Muscle of back (tissue), 11 donors: Measurements from ENCODE around the gene HCN1. TPM values are rescaled to one million over a fixed set of nuclear protein-coding genes. Genes with fewer than 3 reads are reported as not detected.

Source experiments
- DNase-seq, 3 donors: peaks; one replicate each; pipeline versions ENCODE4 v3.0.0 to v3.0.0-alpha.2; 2013
- polyA plus RNA-seq, 10 donors: library from polyadenylated mRNA; unstranded; fragments of 120-200 nt; gene quantifications; one replicate each; pipeline ENCODE4 v1.2.1, GENCODE V29; 2013; ENCODE audit not compliant: insufficient read length in 10 of 10

HCN1 gene
- polyA plus RNA-seq, 10 donors, result 1.1 to 5.9 (median 2.9) TPM

DNA sequence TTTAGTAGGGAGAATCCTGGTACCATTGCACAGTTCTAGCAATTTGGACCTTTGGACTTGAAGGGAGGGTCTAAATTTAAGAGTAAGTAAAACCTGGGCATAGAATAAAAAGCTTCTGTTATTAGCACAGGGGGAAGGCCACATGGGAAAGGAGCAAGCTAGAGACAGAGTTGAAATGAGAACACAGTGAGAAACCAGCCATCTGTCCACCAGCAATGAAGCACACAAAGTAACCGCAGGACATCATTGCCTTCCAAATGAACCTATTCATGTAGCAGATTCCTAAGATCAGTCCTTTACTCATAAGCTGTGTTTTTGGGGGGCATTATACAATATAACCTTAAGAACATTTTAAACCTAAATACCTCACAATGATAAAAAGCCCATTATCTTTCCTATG lies 407.4 kb downstream of the HCN1 start:
- no peak for DNase-seq

DNA sequence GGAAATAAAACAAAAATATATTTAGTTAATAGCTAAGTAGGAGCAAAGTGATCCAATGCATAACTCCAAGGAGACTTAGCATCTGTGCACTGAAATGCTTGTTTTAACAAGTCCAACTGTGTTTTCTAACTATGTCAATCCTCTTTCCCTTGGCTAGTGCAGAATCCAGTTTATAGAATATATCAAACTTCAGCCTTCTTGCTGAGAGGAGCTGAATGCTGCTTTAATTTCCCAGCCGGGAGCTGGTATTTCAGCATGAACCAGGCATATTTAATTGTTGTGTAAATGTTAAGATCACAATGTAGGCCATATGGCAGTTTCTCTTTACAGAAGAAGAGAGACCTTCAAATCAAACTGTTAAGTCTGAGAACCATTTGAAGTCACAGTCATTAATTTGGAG lies 411.7 kb downstream of the HCN1 start:
- no peak for DNase-seq

DNA sequence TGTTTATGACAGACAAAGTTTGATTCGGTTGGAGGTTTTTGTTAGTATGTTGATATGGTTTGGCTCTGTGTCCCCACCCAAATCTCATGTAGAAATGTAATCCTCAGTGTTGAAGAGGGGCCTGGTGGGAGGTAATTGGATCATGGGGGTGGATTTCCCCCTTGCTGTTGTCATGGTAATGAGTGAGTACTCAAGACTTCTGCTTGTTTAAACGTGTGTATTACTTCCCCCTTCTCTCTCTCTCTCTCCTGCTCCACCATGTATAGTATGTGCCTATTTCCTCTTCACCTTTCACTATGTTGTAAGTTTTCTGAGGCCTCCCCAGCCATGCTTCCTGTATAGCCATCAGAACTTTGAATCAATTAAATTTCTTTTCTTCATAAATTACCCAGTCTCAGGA lies 415.1 kb downstream of the HCN1 start:
- no peak for DNase-seq

DNA sequence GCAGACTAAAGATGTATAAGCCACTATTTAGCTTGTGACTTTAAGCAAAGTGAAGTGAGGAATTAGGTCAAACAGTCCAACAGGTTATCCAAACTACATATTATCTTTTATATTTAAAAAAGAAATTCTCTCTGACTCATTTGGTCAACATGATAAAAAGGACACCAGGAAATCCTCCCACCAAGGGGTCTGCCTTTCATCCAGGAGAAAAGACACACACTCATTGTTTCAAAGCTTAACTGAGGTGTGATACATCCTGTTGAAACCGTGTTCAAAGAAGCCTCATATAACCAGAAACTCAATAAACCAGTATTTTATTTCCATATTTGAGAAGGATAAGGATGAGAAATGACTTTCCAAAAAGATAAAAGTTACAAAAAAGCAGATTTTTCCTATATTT lies 417.1 kb downstream of the HCN1 start:
- no peak for DNase-seq

DNA sequence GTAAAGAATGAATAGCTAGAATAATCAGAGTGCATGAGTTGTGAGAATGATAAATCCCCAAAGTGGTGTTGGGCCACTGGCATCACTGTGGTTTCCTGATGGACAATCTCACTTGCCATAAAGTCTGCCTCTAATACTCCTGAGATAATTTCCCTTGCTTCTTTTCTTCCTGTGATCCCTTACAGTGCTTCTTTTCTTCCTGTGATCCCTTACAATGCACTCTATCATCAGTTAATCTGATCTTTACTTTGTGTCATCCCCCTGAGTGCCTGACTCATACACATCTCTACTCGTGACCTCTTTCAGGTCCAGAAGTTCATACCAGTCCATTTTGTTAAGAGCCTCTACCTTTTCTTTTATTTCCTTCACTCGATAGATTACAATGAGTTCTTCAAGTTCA lies 418.3 kb downstream of the HCN1 start:
- no peak for DNase-seq

DNA sequence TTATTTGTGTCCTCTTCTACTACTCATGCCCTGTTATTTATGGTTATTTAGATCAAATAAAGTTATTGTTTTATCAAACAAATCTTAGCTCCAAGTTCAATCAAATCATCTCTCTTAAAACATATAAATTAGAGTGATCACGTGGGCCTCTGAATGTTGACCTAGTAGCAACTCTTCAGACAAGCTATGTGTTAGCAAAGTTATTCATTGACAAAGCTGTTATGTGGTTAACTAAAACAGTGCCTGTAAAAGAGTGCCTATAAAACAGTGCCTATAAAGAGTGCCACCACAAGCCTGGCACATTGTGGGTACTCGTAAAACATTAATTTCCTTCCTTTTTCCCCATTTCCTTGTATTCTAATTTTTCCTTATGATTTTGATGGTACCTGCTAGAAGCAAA lies 421.9 kb downstream of the HCN1 start:
- no peak for DNase-seq

DNA sequence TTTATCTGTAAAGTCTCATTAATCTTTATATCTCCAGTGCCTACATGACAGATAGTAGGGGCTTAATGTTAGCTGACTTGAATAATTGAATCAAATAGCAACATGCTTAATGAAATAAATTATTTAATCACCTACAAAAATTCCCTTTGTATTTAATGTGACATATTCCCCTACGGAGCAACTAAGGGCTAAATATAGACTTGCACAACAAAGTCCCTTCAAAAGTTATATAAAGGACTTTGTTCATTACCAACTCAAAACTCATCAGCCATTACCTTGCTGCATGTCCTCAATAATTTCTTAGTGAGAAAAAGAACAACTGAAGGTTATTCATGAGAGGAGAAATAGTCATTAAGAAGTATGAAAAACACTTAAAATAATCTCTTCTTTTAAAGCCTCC lies 424.6 kb downstream of the HCN1 start:
- DNase-seq, result no peak

DNA sequence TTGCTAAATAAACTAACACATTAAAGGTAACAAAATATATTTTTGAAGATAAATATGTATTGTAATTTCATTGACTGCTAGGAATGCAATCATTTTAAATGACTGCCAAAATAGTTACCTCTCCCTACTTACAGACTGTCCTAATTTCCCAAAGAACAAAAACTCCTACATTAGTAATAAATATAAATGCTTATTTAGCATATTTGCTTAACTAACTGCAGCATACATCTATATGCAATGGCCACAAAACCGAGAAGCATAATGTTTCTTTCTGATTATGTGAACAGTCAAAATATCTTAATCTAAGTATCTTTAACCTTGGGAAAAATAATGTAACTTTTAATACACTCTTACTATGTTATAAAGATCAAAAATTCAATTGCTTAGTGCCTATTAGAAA lies 431.7 kb downstream of the HCN1 start:
- no peak for DNase-seq

DNA sequence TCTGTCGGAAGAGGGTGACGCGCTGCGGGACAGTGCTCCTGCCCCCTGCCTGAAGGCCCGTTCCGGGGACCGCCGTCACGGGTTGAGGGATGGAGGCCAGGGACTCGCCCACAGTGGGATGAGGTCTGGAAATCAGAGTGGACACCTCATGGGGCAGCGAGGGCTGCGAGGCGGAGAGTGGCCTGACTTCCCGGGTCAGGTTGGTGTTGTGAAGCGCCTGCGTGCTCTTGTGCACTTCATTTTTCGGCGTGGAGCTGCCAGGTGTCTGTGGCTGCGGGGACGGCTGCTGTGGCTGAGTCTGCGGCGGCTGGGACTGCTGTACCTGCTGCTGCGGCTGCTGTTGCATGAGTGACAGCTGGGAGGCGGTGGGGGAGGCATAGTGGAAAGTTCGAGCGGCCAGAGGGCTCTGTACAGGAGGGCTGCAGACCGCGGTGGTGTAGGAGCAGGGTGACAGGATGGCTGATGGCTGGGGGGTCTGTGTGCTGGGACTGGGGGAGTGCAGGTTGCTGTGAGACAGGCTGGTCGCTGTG lies 434.1 kb downstream of the HCN1 start:
- DNase-seq, result no peak

DNA sequence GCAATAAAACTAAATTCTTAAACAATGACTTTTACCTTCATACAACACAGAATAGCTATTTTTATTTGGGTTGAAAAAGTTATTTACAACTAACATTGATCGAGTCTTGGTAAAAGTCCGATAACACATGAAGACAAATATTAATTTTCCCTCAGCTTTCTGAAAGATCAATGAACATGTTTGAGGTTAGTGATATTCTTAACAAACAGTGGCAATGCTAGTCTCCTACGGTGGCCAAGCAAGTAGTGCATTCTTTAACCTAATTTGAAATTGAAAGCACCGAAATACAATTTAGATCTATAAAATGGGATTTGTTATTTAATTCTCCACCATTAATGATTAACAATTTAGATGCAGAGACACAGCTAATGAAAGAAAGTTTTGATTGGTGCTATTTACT lies 435.1 kb downstream of the HCN1 start:
- DNase-seq, result no peak

DNA sequence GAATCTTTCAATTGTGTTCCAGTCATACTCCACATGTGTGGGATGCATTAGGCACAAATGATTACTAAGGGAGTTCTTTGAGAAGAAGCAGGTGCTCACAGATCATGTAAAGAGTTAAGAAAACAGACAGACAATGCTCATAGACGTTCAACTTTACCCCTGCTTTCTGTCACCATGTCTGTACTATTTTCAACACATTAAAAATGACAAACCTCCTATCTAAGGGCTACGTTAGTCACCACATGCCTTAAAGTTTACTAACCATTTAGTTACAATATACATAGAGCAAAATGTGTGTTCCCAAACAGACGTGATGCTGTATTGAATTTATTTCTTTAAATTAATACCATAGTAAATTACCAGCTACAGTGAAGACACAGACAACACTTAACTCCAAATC lies 435.9 kb downstream of the HCN1 start:
- DNase-seq, result no peak

DNA sequence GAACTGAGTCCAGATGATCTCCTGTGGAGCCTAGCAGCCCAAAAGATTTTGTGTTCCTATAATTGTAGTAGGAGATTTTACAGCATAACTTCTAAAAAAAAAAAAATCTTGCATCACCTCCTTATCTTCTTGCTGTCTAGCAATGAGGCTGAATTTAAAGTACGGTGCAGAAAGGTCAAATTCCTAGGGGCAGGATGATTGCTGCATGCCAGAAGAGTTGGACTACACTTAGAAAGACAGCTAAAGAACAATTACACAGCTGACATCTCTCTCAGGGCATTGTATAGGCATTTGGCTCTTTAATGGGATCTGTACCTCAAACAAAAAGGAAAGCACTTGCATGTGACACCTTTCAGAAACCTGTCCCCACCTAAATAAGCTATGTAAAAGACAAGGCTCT lies 443.2 kb downstream of the HCN1 start:
- DNase-seq, result no peak

DNA sequence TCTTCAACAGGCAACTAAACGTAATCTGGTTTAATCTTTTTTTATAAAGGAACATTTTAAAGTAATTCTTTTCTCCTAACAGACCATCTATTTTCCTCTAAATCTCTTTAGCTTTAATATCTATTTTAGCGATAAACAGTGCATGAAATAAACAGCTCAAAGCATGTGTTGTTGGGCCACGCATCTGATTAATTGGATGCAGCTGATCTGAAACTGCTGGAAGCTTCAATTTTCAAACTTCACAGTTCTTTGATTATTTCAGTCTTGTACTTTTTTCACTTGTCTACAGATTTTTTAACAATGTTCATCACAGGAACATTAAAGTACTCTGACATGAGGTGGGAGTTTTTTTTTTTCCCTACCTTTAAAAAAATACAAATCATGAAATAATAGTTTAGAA lies 443.6 kb downstream of the HCN1 start:
- DNase-seq, result no peak

DNA sequence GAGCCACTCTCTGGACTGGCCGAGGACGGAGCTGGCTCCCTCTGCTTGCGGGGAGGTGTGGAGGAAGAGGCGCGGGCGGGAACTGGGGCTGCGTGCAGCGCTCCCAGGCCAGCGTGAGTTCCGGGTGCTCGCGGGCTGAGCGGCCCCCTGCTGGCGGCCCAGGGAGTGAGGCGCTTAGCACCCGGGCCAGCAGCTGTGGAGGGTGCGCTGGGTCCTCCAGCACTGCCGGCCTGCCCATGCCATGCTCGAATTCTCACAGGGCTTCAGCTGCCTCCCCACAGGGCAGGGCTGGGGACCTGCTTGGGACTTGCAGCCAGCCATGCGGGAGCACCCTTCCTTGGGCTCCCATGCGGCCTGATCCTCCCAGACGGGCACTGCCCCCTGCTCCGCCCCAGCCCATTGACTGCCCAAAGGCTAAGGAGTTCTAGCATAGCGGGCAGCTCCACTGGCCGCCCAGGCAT lies 470.6 kb downstream of the HCN1 start:
- DNase-seq, result no peak

DNA sequence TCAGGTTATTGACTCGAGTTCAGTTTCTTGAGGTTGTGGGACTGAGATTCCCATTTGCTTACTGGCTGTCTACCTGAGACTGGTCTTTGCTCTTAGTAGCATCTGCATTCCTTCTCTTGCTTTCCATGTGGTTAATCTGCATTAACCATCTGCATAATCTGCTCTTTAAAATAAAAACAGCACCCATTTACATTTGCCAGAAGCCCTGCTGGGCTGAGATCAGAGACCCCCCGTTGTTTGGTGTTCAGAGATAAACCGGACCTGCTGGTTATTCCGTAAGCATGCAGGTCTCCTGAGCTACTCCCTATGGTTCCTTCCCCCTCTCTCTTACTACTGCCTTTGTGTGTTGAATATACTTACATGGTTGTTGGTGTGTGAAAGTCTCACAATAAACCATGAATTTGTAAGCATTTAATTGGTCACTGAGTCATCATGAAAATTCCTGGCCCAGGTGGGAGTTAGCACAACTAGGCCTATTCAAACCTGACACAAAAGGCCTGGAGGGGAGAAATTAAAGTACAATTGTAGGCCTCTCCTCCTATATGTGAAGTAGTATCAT lies 490.7 kb downstream of the HCN1 start:
- DNase-seq, result no peak
